Measurements from ENCODE around the gene FBXL20. TPM values are rescaled to one million over a fixed set of nuclear protein-coding genes. Genes with fewer than 3 reads are reported as not detected.

Gene FBXL20
- total and polyA plus RNA-seq, 2 donors (not counting 1 experiment from before 2014, with no cell fraction given), result 7.6 to 14.5 TPM

GRCh38 chr17:39230361-39230760 is 171.1 kb downstream of the FBXL20 start:
- DNase-seq (ENCODE audit: low read depth in 2 of 2), result no peak
- Histone ChIP-seq H4K20me1 (ENCODE audit: control insufficient read depth, extremely low read depth, insufficient read depth, low read length) (no peaks in the 10 kb centered on the region), H3K36me3 (ENCODE audit: control insufficient read depth, insufficient read depth, low read length) (no peaks in the 10 kb centered on the region), H2AFZ (ENCODE audit: low read length) (no peak overlapping the region), H3K27ac (ENCODE audit: insufficient read depth, low read length) (no peak overlapping the region), H3K79me2 (ENCODE audit: control insufficient read depth, insufficient read depth, low read length) (no peaks in the 10 kb centered on the region), H3K4me3 (replicated peaks in 1 of 4; ENCODE audit: control extremely low read depth in 1 of 4, insufficient read depth in 1 of 4, low read depth in 3 of 4, low read length in 4 of 4) (no peak overlapping the region), H3K9me3 (ENCODE audit: control insufficient read depth, insufficient read depth, low read depth, low read length) (no peaks in the 10 kb centered on the region), H3K27me3 (ENCODE audit: control insufficient read depth, insufficient read depth, low read length) (peaks cover 20% of the 10 kb centered on the region), H3K9ac (ENCODE audit: insufficient read depth, low read length) (no peak overlapping the region), H3K4me2 (ENCODE audit: extremely low read depth, insufficient read depth, low read length) (no peak overlapping the region), H3K4me1 (ENCODE audit: control insufficient read depth, extremely low read depth, insufficient read depth, low read length) (peaks cover 4% of the 10 kb centered on the region)
- TF ChIP-seq EZH2 (IDR thresholded peaks at IDR 0.05; ENCODE audit: low read length, missing control alignments) (no peak), CTCF (conservative IDR thresholded peaks at IDR 0.05 in 1 of 2, IDR thresholded peaks at IDR 0.05 in 1 of 2; ENCODE audit: low read depth in 1 of 2, low read length in 2 of 2) (no peak)

- Histone ChIP-seq H3K27ac (ENCODE audit: insufficient read depth, low read length) (no peak overlapping the region), H3K36me3 (ENCODE audit: control insufficient read depth, insufficient read depth, low read length) (no peaks in the 10 kb centered on the region), H3K4me2 (ENCODE audit: extremely low read depth, insufficient read depth, low read length) (no peak overlapping the region), H3K79me2 (ENCODE audit: control insufficient read depth, insufficient read depth, low read length) (no peaks in the 10 kb centered on the region), H2AFZ (ENCODE audit: low read length) (no peak overlapping the region), H3K9me3 (ENCODE audit: control insufficient read depth, insufficient read depth, low read depth, low read length) (no peaks in the 10 kb centered on the region), H3K4me3 (replicated peaks in 1 of 4; ENCODE audit: control extremely low read depth in 1 of 4, insufficient read depth in 1 of 4, low read depth in 3 of 4, low read length in 4 of 4) (no peak overlapping the region), H3K4me1 (ENCODE audit: control insufficient read depth, extremely low read depth, insufficient read depth, low read length) (peaks cover 4% of the 10 kb centered on the region), H3K27me3 (ENCODE audit: control insufficient read depth, insufficient read depth, low read length) (peaks cover 30% of the 10 kb centered on the region), H4K20me1 (ENCODE audit: control insufficient read depth, extremely low read depth, insufficient read depth, low read length) (no peaks in the 10 kb centered on the region), H3K9ac (ENCODE audit: insufficient read depth, low read length) (no peak overlapping the region)
- no peak for TF ChIP-seq EZH2 (IDR thresholded peaks at IDR 0.05; ENCODE audit: low read length, missing control alignments)
- TF ChIP-seq CTCF (conservative IDR thresholded peaks at IDR 0.05 in 1 of 2, IDR thresholded peaks at IDR 0.05 in 1 of 2; ENCODE audit: low read depth in 1 of 2, low read length in 2 of 2), result no peak
- peak in 1 of 2 donors; percentile 66 for DNase-seq (ENCODE audit: low read depth in 2 of 2)
Measured at GRCh38 chr17:39229274-39229913, 172.0 kb downstream of the FBXL20 start.

GRCh38 chr17:39227364-39227919 is 174.0 kb downstream of the FBXL20 start:
- H3K4me1 ChIP-seq (ENCODE audit: control insufficient read depth, extremely low read depth, insufficient read depth, low read length), result peaks cover 4% of the 10 kb centered on the region
- no peak overlapping the region for H3K4me2 ChIP-seq (ENCODE audit: extremely low read depth, insufficient read depth, low read length)
- H3K79me2 ChIP-seq (ENCODE audit: control insufficient read depth, insufficient read depth, low read length), result no peaks in the 10 kb centered on the region
- no peak overlapping the region for H3K9ac ChIP-seq (ENCODE audit: insufficient read depth, low read length)
- H3K4me3 ChIP-seq (replicated peaks in 1 of 4; ENCODE audit: control extremely low read depth in 1 of 4, insufficient read depth in 1 of 4, low read depth in 3 of 4, low read length in 4 of 4), result no peak overlapping the region
- no peak overlapping the region for H2AFZ ChIP-seq (ENCODE audit: low read length)
- H3K36me3 ChIP-seq (ENCODE audit: control insufficient read depth, insufficient read depth, low read length), result no peaks in the 10 kb centered on the region
- peaks cover 40% of the 10 kb centered on the region for H3K27me3 ChIP-seq (ENCODE audit: control insufficient read depth, insufficient read depth, low read length)
- TF ChIP-seq EZH2 (IDR thresholded peaks at IDR 0.05; ENCODE audit: low read length, missing control alignments), result no peak
- TF ChIP-seq CTCF (conservative IDR thresholded peaks at IDR 0.05 in 1 of 2, IDR thresholded peaks at IDR 0.05 in 1 of 2; ENCODE audit: low read depth in 1 of 2, low read length in 2 of 2), result no peak
- no peak for DNase-seq (ENCODE audit: low read depth in 2 of 2)
- no peaks in the 10 kb centered on the region for H3K9me3 ChIP-seq (ENCODE audit: control insufficient read depth, insufficient read depth, low read depth, low read length)
- no peak overlapping the region for H3K27ac ChIP-seq (ENCODE audit: insufficient read depth, low read length)
- H4K20me1 ChIP-seq (ENCODE audit: control insufficient read depth, extremely low read depth, insufficient read depth, low read length), result no peaks in the 10 kb centered on the region

All from fibroblast of lung (primary cell).